Tibial nerve (tissue), 4 donors: Measurements from ENCODE around the gene IYD. TPM values are rescaled to one million over a fixed set of nuclear protein-coding genes. Genes with fewer than 3 reads are reported as not detected.

ENCODE experiments used
- DNase-seq, 2 donors: peaks; one replicate each; pipeline ENCODE4 v3.0.0-alpha.2; 2019; ENCODE audit warnings: low spot score in 2 of 2
- H3K27ac ChIP-seq, 4 donors: fragments of 200-600 bp; sonication (generic) in 3 of 4; one replicate each; pipeline ENCODE4 v1.5.1; 2017 to 2019; ENCODE audit warnings: mild to moderate bottlenecking in 1 of 4
- H3K27me3 ChIP-seq, 2 donors: fragments of 200-600 bp; sonication (generic) in 1 of 2; one replicate each; pipeline versions ENCODE4 v1.5.1 to v1.6.0; 2017 to 2019
- H3K36me3 ChIP-seq, 3 donors: fragments of 200-600 bp; sonication (generic); one replicate each; pipeline ENCODE4 v1.5.1; 2018 to 2019
- H3K4me1 ChIP-seq, 4 donors: fragments of 200-600 bp; sonication (generic) in 3 of 4; one replicate each; pipeline ENCODE4 v1.5.1; 2017 to 2019
- H3K4me3 ChIP-seq, 4 donors: fragments of 200-600 bp; sonication (generic) in 3 of 4; one replicate each; pipeline ENCODE4 v1.5.1; 2017 to 2019; ENCODE audit warnings: mild to moderate bottlenecking in 1 of 4, moderate library complexity in 1 of 4
- H3K9me3 ChIP-seq, 4 donors: fragments of 200-600 bp; sonication (generic) in 3 of 4; one replicate each; pipeline ENCODE4 v1.5.1; 2017 to 2019
- CTCF ChIP-seq, 5 experiments: fragments of 200-600 bp in 3 of 5; fragments of 450-650 bp in 2 of 5; sonication (generic) in 3 of 5; IDR thresholded peaks; one replicate each; pipeline ENCODE4 v1.5.1; 2016 to 2019; ENCODE audit warnings: antibody characterized with exemption in 5 of 5, mild to moderate bottlenecking in 3 of 5, moderate library complexity in 2 of 5
- EP300 ChIP-seq, 2 donors: sonication (generic); formaldehyde crosslinking; IDR thresholded peaks; one replicate each; pipeline ENCODE4 v1.6.1; 2017; ENCODE audit warnings: antibody characterized with exemption in 2 of 2, mild to moderate bottlenecking in 1 of 2
- POLR2A ChIP-seq, 2 donors: fragments of 450-650 bp; IDR thresholded peaks; one replicate each; pipeline ENCODE4 v1.6.1; 2017; ENCODE audit warnings: antibody characterized with exemption in 2 of 2, mild to moderate bottlenecking in 2 of 2, moderate library complexity in 2 of 2
- WGBS, 2 donors: methylation state at CpG; one replicate each; pipeline ENCODE4 v1.1.5; 2018; 5-methylcytosine and 5-hydroxymethylcytosine counted together
- total RNA-seq, 4 donors: library from RNA; depleted of rRNA; stranded (reverse); fragments of >200 nt; gene quantifications; one replicate each; pipeline ENCODE4 v1.1.0, GENCODE V29; 2016

Gene IYD
- total RNA-seq, 4 donors from 2014 or later, result under 0.01 TPM; not detected in 3

- H3K4me3 ChIP-seq, result no peak overlapping the region
- 95 to 96% methylated on average over 21 of the region's 21 CpGs for WGBS, 2 donors
- no peak for DNase-seq
- TF ChIP-seq CTCF (IDR thresholded peaks at IDR 0.05) (no peak), EP300 (IDR thresholded peaks at IDR 0.05) (no peak), POLR2A (IDR thresholded peaks at IDR 0.05) (no peak)
- H3K9me3 ChIP-seq, result no peaks in the 10 kb centered on the region
- no peaks in the 10 kb centered on the region for H3K4me1 ChIP-seq
- no peaks in the 10 kb centered on the region for H3K27me3 ChIP-seq
- no peaks in the 10 kb centered on the region for H3K36me3 ChIP-seq
- H3K27ac ChIP-seq, result no peak overlapping the region
Measured at GRCh38 chr6:150332939-150333584, 35.8 kb upstream of the IYD start.

GRCh38 chr6:150333585-150333941, 35.2 kb upstream of the IYD start:
- 95 to 100% methylated on average over 2 of the region's 2 CpGs for WGBS, 2 donors
- no peak overlapping the region for H3K4me3 ChIP-seq
- TF ChIP-seq CTCF (IDR thresholded peaks at IDR 0.05) (no peak), POLR2A (IDR thresholded peaks at IDR 0.05) (no peak)
- no peaks in the 10 kb centered on the region for H3K36me3 ChIP-seq
- no peak for DNase-seq
- no peaks in the 10 kb centered on the region for H3K27me3 ChIP-seq
- H3K27ac ChIP-seq, result no peak overlapping the region
- no peaks in the 10 kb centered on the region for H3K4me1 ChIP-seq
- no peaks in the 10 kb centered on the region for H3K9me3 ChIP-seq

GRCh38 chr6:150334790-150335783, 33.7 kb upstream of the IYD start:
- no peaks in the 10 kb centered on the region for H3K36me3 ChIP-seq
- TF ChIP-seq CTCF (IDR thresholded peaks at IDR 0.05), result peak; percentile 50 to 76 (median 68)
- TF ChIP-seq POLR2A (IDR thresholded peaks at IDR 0.05), result no peak
- TF ChIP-seq EP300 (IDR thresholded peaks at IDR 0.05), result no peak
- WGBS, 2 donors, result 67 to 68% methylated on average over 7 of the region's 7 CpGs
- H3K27me3 ChIP-seq, result no peaks in the 10 kb centered on the region
- DNase-seq, result peak in 1 of 2 donors; percentile 71
- no peak overlapping the region for H3K27ac ChIP-seq
- H3K4me3 ChIP-seq, result no peak overlapping the region
- H3K4me1 ChIP-seq, result no peaks in the 10 kb centered on the region
- H3K9me3 ChIP-seq, result no peaks in the 10 kb centered on the region

GRCh38 chr6:150336299-150336698, 32.5 kb upstream of the IYD start:
- no peaks in the 10 kb centered on the region for H3K27me3 ChIP-seq
- H3K4me3 ChIP-seq, result no peak overlapping the region
- no peaks in the 10 kb centered on the region for H3K4me1 ChIP-seq
- no peak overlapping the region for H3K27ac ChIP-seq
- H3K9me3 ChIP-seq, result no peaks in the 10 kb centered on the region
- H3K36me3 ChIP-seq, result no peaks in the 10 kb centered on the region
- TF ChIP-seq POLR2A (IDR thresholded peaks at IDR 0.05), result no peak
- 25 to 32% methylated on average over 4 of the region's 4 CpGs for WGBS, 2 donors
- no peak for DNase-seq

GRCh38 chr6:150336708-150337107, 32.1 kb upstream of the IYD start:
- Histone ChIP-seq H3K4me3 (no peak overlapping the region), H3K9me3 (no peaks in the 10 kb centered on the region), H3K4me1 (no peaks in the 10 kb centered on the region), H3K27ac (no peak overlapping the region), H3K36me3 (no peaks in the 10 kb centered on the region), H3K27me3 (no peaks in the 10 kb centered on the region)
- DNase-seq, result no peak
- 84 to 86% methylated on average over 2 of the region's 2 CpGs for WGBS, 2 donors
- TF ChIP-seq POLR2A (IDR thresholded peaks at IDR 0.05) (no peak), CTCF (IDR thresholded peaks at IDR 0.05) (no peak), EP300 (IDR thresholded peaks at IDR 0.05) (no peak)
